Kidney (tissue), 14 donors: ENCODE data around the gene CEMIP. TPM values are rescaled to one million over a fixed set of nuclear protein-coding genes. Genes with fewer than 3 reads are reported as not detected.

ENCODE experiments used
- DNase-seq, 5 donors: peaks; one replicate each; pipeline ENCODE4 v3.0.0-alpha.2; 2013 to 2020
- FAIRE-seq: peaks from 2 replicates; lab custom pipeline; 2012; peaks lifted over from hg19 to GRCh38; lab: Jason Lieb, UNC
- H3K27ac ChIP-seq, 2 donors: one replicate each; pipeline ENCODE4 v1.7.0; 2013; ENCODE audit warnings: low read depth in 2 of 2, low read length in 2 of 2, inconsistent platforms in 1 of 2
- H3K27me3 ChIP-seq: one replicate; pipeline ENCODE4 v1.7.1; 2013; ENCODE audit warnings: low read length, inconsistent platforms; ENCODE audit not compliant: control insufficient read depth, insufficient read depth
- H3K36me3 ChIP-seq, 3 donors: one replicate each; pipeline versions ENCODE4 v1.7.0 to v1.7.1; 2013; ENCODE audit warnings: low read length in 3 of 3, control low read depth in 1 of 3, inconsistent platforms in 1 of 3; ENCODE audit not compliant: insufficient read depth in 3 of 3, control insufficient read depth in 2 of 3
- H3K4me1 ChIP-seq, 3 donors: one replicate each; pipeline versions ENCODE4 v1.7.0 to v1.7.1; 2013; ENCODE audit warnings: low read length in 3 of 3, inconsistent platforms in 1 of 3, low read depth in 1 of 3; ENCODE audit not compliant: control insufficient read depth in 2 of 3, insufficient read depth in 2 of 3
- H3K4me3 ChIP-seq, 3 donors: one replicate each; pipeline versions ENCODE4 v1.7.0 to v1.8.1; 2013; ENCODE audit warnings: low read length in 3 of 3, control low read depth in 1 of 3, inconsistent platforms in 1 of 3
- H3K9ac ChIP-seq, 3 donors: one replicate each; pipeline versions ENCODE4 v1.7.0 to v1.7.1; 2013; ENCODE audit warnings: low read length in 3 of 3, control low read depth in 1 of 3, inconsistent platforms in 1 of 3
- H3K9me3 ChIP-seq, 3 donors: one replicate each; pipeline versions ENCODE4 v1.7.0 to v1.7.1; 2013; ENCODE audit warnings: low read length in 3 of 3, control low read depth in 1 of 3, inconsistent platforms in 1 of 3; ENCODE audit not compliant: control insufficient read depth in 2 of 3, insufficient read depth in 1 of 3
- intact Hi-C: fragments of 100-400 bp; cut with DNase I; formaldehyde crosslinking; loops from one replicate; pipeline ENCODE4 v1.11.1; 2022
- polyA plus RNA-seq: library from polyadenylated mRNA; stranded (reverse); fragments of 350-450 nt; fragmentation: Illumina TruSeq; extraction: RNeasy Lipid Tissue Mini Kit (QIAGEN cat#74804); gene quantifications from one replicate; pipeline ENCODE4 v1.2.3, GENCODE V29; 2014; ENCODE audit warnings: low read depth, low replicate concordance; ENCODE audit not compliant: insufficient read depth
- total RNA-seq: library from RNA; stranded (reverse); fragmentation: NEBNext Ultra II Directional; extraction: Animal tissue kit (Norgen Biotek cat#: 25700); gene quantifications from one replicate; pipeline ENCODE4 v1.2.1, GENCODE V29; 2021
- TF ChIP-seq, protein P1 (sequence below): IDR thresholded peaks from 3 replicates; pipeline ENCODE4 v1.5.1; 2012; ENCODE audit warnings: mild to moderate bottlenecking, moderate library complexity, borderline replicate concordance; ENCODE audit not compliant: insufficient read depth; ENCODE audit errors: extremely low read depth
- donor health status: control.
- donor health status: control.
- donor health status: control.
- donor health status: control.
- donor health status: control.
- donor health status: DM: yes; HTN: yes; CAD: no.
- donor health status: Normal renal cell carcinoma (clear cell type).

Gene CEMIP
- total and polyA plus RNA-seq, 2 donors from 2014 or later: 0.11 to 0.57 TPM

DNA sequence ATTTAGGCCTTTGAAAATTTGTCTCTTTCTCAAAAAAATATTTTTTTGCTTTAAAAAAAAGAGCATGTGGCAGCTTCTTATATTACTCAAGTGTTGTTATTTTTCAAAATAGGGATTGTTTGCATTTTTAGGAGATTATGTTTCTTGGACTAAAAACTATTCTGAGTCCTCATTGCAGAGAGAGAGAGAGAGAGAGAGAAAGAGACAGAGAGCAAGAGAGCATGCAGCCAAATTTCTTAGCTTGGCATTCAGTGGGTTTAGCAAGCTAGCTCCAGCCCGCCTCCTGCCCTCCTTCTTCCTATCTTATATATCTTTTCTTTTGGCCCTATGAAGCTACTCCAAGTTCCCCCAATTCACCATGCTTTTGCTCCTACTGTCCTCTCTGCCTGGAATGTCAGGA, 55.7 kb downstream of the CEMIP start:
- no peaks in the 10 kb centered on the region for H3K27me3 ChIP-seq
- TF ChIP-seq, protein P1, sequence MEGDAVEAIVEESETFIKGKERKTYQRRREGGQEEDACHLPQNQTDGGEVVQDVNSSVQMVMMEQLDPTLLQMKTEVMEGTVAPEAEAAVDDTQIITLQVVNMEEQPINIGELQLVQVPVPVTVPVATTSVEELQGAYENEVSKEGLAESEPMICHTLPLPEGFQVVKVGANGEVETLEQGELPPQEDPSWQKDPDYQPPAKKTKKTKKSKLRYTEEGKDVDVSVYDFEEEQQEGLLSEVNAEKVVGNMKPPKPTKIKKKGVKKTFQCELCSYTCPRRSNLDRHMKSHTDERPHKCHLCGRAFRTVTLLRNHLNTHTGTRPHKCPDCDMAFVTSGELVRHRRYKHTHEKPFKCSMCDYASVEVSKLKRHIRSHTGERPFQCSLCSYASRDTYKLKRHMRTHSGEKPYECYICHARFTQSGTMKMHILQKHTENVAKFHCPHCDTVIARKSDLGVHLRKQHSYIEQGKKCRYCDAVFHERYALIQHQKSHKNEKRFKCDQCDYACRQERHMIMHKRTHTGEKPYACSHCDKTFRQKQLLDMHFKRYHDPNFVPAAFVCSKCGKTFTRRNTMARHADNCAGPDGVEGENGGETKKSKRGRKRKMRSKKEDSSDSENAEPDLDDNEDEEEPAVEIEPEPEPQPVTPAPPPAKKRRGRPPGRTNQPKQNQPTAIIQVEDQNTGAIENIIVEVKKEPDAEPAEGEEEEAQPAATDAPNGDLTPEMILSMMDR: no peak
- no peak overlapping the region for H3K27ac ChIP-seq
- no peaks in the 10 kb centered on the region for H3K4me1 ChIP-seq
- DNase-seq: no peak
- no peak overlapping the region for H3K4me3 ChIP-seq
- intact Hi-C loops: no loop called here
- H3K9ac ChIP-seq: no peak overlapping the region
- H3K9me3 ChIP-seq: no peaks in the 10 kb centered on the region
- no peaks in the 10 kb centered on the region for H3K36me3 ChIP-seq
- no peak for FAIRE-seq

DNA sequence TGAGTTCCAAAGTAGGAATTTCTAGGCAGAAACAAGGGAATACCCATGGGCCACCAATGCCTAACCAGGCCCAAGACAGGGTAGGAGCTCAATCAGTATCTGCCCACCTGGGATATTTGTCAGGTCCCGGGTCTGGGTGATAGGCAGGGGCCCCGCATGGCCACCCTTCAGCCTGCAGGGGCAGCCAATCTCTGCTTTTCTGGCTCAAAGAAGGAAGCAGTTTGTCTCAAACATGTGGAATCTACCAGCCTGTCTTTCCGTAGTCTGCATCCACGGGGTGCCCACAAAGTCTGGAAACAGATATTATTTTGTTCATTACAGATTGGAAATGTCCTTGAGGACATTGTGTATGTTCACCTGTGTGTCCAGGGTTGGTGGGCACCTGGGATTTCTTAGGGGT, 56.2 kb downstream of the CEMIP start:
- Histone ChIP-seq H3K9ac (no peak overlapping the region), H3K9me3 (no peaks in the 10 kb centered on the region)
- no peak for FAIRE-seq

DNA sequence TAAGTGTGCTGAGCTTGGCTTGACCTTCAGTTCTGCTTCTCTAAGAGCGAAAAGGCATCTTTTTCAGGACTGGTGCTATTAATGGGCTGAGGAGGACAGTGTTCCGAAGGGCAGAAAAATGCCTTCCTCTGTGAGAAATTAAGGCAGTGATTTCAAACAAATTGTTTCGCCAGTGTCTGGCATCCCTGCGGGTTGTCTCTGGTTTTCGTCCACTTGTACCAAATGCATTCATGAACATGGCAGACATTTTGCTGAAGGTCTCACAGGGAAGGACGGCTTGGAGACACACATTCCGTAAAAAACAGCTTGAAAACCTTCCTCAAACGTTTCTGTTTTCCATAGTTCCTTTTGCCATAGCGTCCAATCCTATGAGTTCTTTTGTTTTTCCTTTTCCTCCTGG, 57.1 kb downstream of the CEMIP start:
- H3K36me3 ChIP-seq: no peaks in the 10 kb centered on the region
- TF ChIP-seq, protein P1: no peak
- FAIRE-seq (no peak), DNase-seq (no peak)
- H3K4me3 ChIP-seq: no peak overlapping the region
- intact Hi-C loops: no loop called here
- no peak overlapping the region for H3K27ac ChIP-seq
- H3K9me3 ChIP-seq: no peaks in the 10 kb centered on the region
- no peaks in the 10 kb centered on the region for H3K4me1 ChIP-seq
- H3K9ac ChIP-seq: no peak overlapping the region
- H3K27me3 ChIP-seq: no peaks in the 10 kb centered on the region

More for the DNA sequence above, 56.2 kb downstream of the CEMIP start:
- Histone ChIP-seq H3K36me3 (no peaks in the 10 kb centered on the region), H3K27ac (no peak overlapping the region), H3K4me1 (no peaks in the 10 kb centered on the region), H3K4me3 (no peak overlapping the region), H3K27me3 (no peaks in the 10 kb centered on the region)
- TF ChIP-seq, protein P1: no peak
- no peak for DNase-seq
- intact Hi-C loops: no loop called here

DNA sequence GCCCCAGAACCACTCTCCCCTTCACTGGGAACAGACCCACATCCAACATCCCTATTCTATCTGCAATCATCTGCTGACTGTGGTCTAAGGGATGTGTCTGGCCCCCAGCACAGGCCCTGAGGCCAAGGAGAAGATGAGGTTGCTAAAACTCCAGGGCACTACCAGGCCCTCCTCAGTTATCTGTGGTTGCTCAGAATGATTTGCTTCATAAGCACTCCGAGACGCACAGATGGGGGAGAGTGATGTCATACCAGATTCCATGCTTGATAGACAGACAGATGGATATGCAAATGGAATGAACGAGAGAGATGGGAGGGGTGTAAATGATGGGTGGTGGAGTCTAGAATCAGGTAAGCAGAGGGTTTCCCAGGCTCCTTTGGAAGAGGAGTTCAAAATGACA, 57.8 kb downstream of the CEMIP start:
- H3K9ac ChIP-seq: no peak overlapping the region
- TF ChIP-seq, protein P1: no peak
- no peaks in the 10 kb centered on the region for H3K36me3 ChIP-seq
- FAIRE-seq (no peak), DNase-seq (no peak)
- no peaks in the 10 kb centered on the region for H3K4me1 ChIP-seq
- intact Hi-C loops: no loop called here
- no peaks in the 10 kb centered on the region for H3K9me3 ChIP-seq
- H3K4me3 ChIP-seq: no peak overlapping the region
- no peaks in the 10 kb centered on the region for H3K27me3 ChIP-seq
- H3K27ac ChIP-seq: no peak overlapping the region
